ENCODE results near the gene PUM1. TPM values are rescaled to one million over a fixed set of nuclear protein-coding genes. Genes with fewer than 3 reads are reported as not detected.
"Not testable (repeated sequence)": the region's sequence is repeated elsewhere in the genome, so short reads cannot be mapped to it uniquely, and the experiment has no call there.

Gene PUM1
- total RNA-seq (2014; rRNA removed; shearing (Covaris generic); ENCODE audit: low replicate concordance), result 27.4 and 35.4 TPM in 2 replicates

- peak; percentile 97 for DNase-seq (ENCODE audit: low read depth)
- in situ Hi-C loops (cut with HindIII; ENCODE audit: low pct_unique_long_range_greater_than_20kb, low sequenced_read_pairs), result loop anchor here (10.0 kb wide), 1 partner anchor 89 kb away; no protein-coding TSS in a partner anchor
These were observed at the start of gene PUM1 for GRCh38 chr1:31065310-31066217. TSS of gene PUM1 (minus strand) at chr1:31065717. CDS start at chr1:31059566, 6,151 bp downstream.

GRCh38 chr1:31112266-31112935, 46.9 kb upstream of the PUM1 start:
- no peak for DNase-seq (ENCODE audit: low read depth)
- in situ Hi-C loops (cut with HindIII; ENCODE audit: low pct_unique_long_range_greater_than_20kb, low sequenced_read_pairs), result no loop called here

GRCh38 chr1:31111290-31111951, 45.9 kb upstream of the PUM1 start:
- in situ Hi-C loops (cut with HindIII; ENCODE audit: low pct_unique_long_range_greater_than_20kb, low sequenced_read_pairs), result no loop called here
- DNase-seq (ENCODE audit: low read depth), result no peak

- in situ Hi-C loops (cut with HindIII; ENCODE audit: low pct_unique_long_range_greater_than_20kb, low sequenced_read_pairs), result no loop called here
- no peak for DNase-seq (ENCODE audit: low read depth)
These were observed 45.3 kb upstream of the PUM1 start for GRCh38 chr1:31110846-31111245.

- in situ Hi-C loops (cut with HindIII; ENCODE audit: low pct_unique_long_range_greater_than_20kb, low sequenced_read_pairs), result no loop called here
- DNase-seq (ENCODE audit: low read depth), result no peak
These were observed 43.3 kb upstream of the PUM1 start for GRCh38 chr1:31108861-31109260.

- in situ Hi-C loops (cut with HindIII; ENCODE audit: low pct_unique_long_range_greater_than_20kb, low sequenced_read_pairs), result no loop called here
- DNase-seq (ENCODE audit: low read depth), result no peak
These were observed 40.1 kb upstream of the PUM1 start for GRCh38 chr1:31105646-31106045.

GRCh38 chr1:31102501-31102950, 37.0 kb upstream of the PUM1 start:
- DNase-seq (ENCODE audit: low read depth), result peak; percentile 17
- in situ Hi-C loops (cut with HindIII; ENCODE audit: low pct_unique_long_range_greater_than_20kb, low sequenced_read_pairs), result no loop called here

- DNase-seq (ENCODE audit: low read depth), result peak; percentile 40
- in situ Hi-C loops (cut with HindIII; ENCODE audit: low pct_unique_long_range_greater_than_20kb, low sequenced_read_pairs), result no loop called here
These were observed 35.6 kb upstream of the PUM1 start for GRCh38 chr1:31101147-31101502.

- DNase-seq (ENCODE audit: low read depth), result peak; percentile 64
- in situ Hi-C loops (cut with HindIII; ENCODE audit: low pct_unique_long_range_greater_than_20kb, low sequenced_read_pairs), result no loop called here
These were observed 33.9 kb upstream of the PUM1 start for GRCh38 chr1:31099293-31100032.

GRCh38 chr1:31095985-31096384, 30.5 kb upstream of the PUM1 start:
- no peak for DNase-seq (ENCODE audit: low read depth)
- in situ Hi-C loops (cut with HindIII; ENCODE audit: low pct_unique_long_range_greater_than_20kb, low sequenced_read_pairs), result no loop called here

GRCh38 chr1:31095298-31095981, 29.9 kb upstream of the PUM1 start:
- in situ Hi-C loops (cut with HindIII; ENCODE audit: low pct_unique_long_range_greater_than_20kb, low sequenced_read_pairs), result no loop called here
- DNase-seq (ENCODE audit: low read depth), result no peak

- in situ Hi-C loops (cut with HindIII; ENCODE audit: low pct_unique_long_range_greater_than_20kb, low sequenced_read_pairs); DNase-seq (ENCODE audit: low read depth): not testable (repeated sequence)
These were observed 22.6 kb upstream of the PUM1 start for GRCh38 chr1:31088081-31088480.

GRCh38 chr1:31084782-31085569, 19.5 kb upstream of the PUM1 start:
- in situ Hi-C loops (cut with HindIII; ENCODE audit: low pct_unique_long_range_greater_than_20kb, low sequenced_read_pairs), result no loop called here
- DNase-seq (ENCODE audit: low read depth), result no peak

GRCh38 chr1:31082385-31082784, 16.9 kb upstream of the PUM1 start:
- in situ Hi-C loops (cut with HindIII; ENCODE audit: low pct_unique_long_range_greater_than_20kb, low sequenced_read_pairs), result no loop called here
- no peak for DNase-seq (ENCODE audit: low read depth)

GRCh38 chr1:31073044-31073443, 7.5 kb upstream of the PUM1 start:
- in situ Hi-C loops (cut with HindIII; ENCODE audit: low pct_unique_long_range_greater_than_20kb, low sequenced_read_pairs), result no loop called here
- DNase-seq (ENCODE audit: low read depth), result no peak

GRCh38 chr1:31072304-31072746, 6.8 kb upstream of the PUM1 start:
- in situ Hi-C loops (cut with HindIII; ENCODE audit: low pct_unique_long_range_greater_than_20kb, low sequenced_read_pairs), result no loop called here
- DNase-seq (ENCODE audit: low read depth), result no peak

- in situ Hi-C loops (cut with HindIII; ENCODE audit: low pct_unique_long_range_greater_than_20kb, low sequenced_read_pairs), result loop anchor here (10.0 kb wide), 1 partner anchor 85 kb away; no protein-coding TSS in a partner anchor
- no peak for DNase-seq (ENCODE audit: low read depth)
These were observed 3.9 kb upstream of the PUM1 start for GRCh38 chr1:31069392-31069791.
